CD4-positive, alpha-beta T cell treated with Interleukin-6 for 4 hours (primary cell): ENCODE results near the gene CHSY1.

ENCODE experiments used
- DNase-seq: peaks from one replicate; pipeline ENCODE4 v3.0.0-alpha.2; 2020; ENCODE audit warnings: mixed read lengths

Gene CHSY1

DNA sequence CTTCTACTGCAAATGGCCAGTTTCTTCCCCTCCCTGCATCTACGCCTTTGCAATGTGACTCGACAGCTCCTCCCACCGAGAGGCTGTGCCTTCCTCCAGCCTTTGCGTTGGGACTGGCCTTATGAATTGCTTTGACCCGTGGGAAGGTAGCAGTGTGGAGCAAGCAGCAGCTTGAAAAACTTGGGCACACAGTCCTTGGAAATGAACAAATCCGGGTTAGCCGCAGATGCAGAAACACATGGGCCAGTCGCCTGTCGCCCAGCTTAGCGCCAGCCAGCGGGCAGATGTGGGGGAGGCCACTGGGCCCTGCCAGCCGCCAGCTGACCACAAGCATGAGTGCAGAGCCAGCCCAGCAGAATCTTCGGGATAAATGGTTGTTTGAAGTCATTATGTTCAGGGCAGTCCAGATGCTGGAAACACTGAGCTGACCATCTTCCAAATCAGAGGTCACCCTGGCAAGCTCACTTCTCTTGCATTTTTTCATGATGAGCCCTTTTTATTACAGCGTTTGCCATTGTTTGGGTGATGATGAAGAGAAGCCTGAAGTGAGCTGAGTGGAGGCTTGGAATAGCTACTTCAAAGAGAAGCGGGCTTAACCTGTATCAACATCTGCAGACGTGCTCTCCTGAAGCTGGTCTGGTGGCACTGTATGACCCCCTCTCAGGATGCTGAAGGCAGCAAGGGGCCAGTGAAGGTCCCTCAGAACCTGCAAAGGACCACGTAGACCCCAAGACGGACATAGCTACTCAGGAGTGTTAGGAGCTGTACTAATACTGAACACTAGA is 15.7 kb upstream of the CHSY1 start:
- DNase-seq = no peak

DNA sequence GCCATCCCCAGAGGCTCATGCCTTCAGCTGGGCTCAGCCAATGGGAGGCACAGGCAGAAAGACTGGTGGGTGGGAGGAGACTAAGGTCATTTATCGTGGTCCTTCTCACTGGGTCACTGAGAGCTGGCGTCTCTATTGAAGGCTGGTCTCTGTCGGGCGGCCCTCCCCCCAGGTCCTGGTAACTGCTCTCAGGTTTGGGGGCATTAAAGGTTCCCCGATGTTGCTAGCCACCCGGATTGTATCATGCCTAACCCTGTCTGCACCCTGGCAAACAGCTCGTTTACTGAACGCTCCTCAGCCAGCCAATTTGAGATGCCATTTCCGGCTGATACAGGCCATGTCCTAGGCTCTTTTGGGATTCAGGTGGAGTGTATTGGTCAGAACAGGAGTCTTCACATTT is 14.9 kb upstream of the CHSY1 start:
- no peak for DNase-seq

DNA sequence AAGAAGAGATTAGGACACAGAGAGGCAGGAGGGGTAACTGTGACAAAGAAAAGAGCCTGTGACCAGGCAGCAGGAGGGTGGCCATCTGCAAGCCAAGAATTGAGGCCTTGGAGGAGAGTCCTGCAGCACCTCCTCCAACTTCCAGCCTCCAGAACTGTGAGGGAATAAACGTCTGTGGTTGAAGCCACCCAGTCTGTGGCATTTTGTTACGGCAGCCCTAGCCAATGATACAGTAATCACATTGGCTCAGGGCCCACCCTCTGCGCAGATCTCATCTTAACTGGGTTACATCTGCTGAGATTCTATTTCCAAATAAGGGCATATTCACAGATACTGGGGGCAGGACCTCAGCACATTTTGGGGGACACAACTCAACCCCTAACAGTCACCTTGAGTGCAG is 14.2 kb upstream of the CHSY1 start:
- no peak for DNase-seq

DNA sequence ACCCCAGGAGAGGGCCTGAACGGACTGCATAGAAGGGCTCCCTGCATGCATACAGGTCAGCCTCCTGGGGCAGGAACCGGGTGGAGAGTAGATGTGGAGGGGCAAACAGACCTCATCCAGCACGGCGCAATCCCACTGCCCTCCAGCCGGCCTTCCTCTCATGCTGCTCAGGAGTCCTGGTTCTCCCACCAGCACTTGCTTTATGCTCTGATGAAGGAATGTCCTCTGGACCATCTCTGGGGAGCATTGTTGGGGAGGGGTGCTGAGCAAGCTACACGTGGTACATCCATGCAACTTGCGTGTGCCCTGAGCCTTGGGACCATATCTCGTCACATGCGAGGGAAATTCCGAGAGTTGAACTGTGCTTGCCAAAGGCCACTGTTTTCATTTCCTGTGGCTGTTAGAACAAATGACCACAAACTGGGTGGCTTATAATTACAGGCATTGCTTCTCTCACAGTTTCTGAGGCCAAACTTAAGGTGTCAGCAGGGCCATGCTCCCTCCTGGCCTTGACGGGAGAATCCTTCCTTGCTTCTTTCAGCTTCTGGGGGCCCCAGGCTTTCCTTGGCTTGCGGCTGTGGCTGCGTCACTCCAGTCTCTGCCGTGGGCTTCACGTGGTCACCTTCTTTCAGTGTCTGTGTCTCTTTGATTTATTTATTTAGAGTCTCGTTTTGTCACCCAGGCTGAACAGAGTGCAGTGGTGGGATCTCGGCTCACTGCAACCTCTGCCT is 13.2 kb upstream of the CHSY1 start:
- no peak for DNase-seq

DNA sequence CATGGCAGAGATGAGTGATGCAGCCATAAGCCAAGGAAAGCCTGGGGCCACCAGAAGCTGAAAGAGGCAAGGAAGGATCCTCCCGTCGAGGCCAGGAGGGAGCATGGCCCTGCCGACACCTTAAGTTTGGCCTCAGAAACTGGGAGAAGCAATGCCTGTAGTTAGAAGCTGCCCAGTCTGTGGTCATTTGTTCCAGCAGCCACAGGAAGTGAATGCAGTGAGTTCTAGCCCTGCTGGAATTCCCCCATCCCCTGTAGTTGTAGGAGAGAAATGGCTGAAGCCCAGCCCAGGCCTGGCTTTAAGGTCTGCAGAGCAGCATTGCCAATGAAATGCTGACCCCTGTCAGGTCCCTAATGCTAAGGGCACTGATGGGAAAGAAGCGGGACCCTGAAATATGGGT is 12.2 kb upstream of the CHSY1 start:
- no peak for DNase-seq

DNA sequence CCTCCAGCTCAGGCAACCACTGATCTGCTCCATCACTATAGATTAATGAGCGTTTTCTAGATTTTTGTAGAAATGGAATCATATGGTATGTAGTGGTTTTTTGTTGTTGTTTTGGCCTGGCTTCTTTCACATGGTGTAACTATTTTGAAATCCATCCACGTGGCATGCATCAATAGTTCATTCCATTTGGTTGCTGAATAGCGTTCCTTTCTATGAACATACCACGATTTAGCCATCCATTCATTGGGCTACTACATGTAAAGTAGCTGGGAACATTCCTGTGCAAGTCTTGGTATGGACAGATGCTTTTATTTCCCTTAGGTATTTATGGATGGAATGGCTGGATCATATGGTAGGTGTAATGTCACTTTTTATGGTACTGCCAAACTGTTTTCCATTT is 10.7 kb upstream of the CHSY1 start:
- no peak for DNase-seq

DNA sequence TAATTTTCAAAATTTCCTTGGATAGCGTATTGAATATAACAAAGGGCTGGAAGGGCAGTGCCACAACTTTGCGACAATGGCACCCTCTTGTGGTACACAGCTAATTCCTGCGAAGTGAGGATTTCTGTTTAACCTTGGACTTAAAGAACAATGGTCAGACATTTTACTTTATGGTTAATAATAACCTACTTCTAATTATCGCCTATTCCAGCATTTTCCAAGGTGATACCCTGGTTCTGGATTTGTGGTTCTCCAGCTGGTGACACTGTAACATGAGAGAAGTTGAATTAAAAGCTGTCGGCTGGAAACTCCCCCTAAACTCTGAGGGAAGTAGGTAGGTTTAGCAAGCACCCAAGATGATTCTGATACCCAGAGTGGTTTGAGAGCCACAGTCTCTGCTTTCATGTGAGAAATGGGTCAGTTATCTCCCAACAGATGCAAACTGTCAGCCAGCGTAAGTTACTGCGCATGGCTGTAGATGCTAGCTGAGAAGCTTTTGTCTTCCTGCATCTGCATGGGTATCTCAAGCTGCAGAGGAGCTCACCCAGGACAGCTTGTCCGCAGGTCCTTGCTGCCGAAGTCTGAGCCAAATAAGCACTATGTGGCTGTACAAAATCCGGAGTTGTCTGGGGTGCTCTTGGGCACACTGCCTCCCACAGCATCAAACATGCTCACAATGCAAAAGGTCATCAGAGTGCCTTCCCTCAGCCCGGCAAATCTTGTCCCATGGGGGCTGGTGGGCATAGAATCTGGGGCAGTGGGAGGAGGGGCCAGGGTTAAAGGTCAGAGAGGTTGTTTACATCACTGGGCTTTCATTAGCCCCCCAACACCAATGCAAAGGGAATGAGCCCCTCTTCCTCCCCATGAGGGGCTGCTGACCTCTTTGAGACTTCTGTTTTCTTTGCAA is 6.6 kb upstream of the CHSY1 start:
- peak; percentile 73 for DNase-seq

DNA sequence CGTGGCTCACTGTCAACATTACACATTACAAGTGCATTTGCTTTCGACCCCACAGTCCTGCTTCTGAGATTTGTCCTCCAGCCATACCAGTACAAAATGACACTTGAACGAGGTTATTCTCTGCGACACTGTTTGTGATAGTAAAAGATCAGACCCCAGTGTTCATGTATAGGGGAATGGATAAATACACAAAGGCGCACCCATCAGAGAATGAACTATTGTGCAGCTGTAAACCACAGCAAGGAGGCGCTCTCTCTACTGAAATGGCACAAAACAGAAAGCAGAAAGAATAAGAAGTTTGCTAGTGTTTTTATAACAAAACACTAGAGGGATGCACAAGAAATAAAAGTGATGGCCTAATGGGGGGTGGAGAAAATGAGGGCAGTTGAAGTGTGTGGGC is 4.9 kb upstream of the CHSY1 start:
- DNase-seq = no peak

DNA sequence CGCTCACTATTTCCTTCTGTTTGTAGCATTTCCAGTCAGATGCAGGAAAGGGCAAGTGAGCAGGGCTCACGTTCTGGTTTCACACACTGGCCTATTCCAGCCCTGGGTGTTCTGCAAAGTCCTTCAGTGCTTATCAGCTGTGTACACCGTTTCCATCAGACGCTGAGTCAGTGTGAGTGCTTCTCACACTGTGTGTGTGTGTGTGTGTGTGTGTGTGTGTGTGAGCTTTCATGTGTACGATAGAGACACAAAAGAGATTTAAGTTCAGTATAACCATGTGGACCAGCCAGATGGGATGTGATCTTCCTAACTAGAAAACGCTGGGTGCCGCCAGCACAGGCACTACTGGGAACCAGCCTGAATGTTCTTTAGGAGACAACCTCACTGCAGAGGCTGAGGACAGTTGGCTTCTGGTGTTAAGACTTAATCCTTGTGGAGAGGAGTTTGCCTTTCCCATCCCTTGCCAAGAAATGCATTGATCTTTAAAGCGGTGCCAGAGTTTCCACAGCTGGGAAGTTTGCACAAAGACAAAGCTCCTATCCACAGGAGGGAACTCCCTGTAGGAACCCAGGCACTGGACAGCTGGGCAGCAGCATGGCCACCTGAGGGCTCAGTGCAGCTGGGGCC is 3.9 kb upstream of the CHSY1 start:
- DNase-seq = no peak

DNA sequence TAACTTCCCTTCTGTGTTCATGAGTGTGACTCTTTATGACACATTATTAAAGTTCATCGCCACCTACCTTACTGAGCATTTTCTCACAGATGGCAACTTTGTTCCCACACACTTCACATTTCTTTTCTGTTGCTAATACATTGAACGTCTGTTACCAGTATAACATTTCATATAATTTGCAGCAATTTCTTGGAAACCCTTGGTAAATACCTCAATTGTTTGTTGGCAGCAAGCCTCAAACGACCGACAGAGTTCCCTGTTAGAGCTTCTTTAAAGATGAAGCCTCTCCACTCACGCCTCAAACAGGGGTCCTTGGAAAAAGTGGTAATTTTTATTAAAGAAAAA is 3.2 kb upstream of the CHSY1 start:
- DNase-seq = no peak

DNA sequence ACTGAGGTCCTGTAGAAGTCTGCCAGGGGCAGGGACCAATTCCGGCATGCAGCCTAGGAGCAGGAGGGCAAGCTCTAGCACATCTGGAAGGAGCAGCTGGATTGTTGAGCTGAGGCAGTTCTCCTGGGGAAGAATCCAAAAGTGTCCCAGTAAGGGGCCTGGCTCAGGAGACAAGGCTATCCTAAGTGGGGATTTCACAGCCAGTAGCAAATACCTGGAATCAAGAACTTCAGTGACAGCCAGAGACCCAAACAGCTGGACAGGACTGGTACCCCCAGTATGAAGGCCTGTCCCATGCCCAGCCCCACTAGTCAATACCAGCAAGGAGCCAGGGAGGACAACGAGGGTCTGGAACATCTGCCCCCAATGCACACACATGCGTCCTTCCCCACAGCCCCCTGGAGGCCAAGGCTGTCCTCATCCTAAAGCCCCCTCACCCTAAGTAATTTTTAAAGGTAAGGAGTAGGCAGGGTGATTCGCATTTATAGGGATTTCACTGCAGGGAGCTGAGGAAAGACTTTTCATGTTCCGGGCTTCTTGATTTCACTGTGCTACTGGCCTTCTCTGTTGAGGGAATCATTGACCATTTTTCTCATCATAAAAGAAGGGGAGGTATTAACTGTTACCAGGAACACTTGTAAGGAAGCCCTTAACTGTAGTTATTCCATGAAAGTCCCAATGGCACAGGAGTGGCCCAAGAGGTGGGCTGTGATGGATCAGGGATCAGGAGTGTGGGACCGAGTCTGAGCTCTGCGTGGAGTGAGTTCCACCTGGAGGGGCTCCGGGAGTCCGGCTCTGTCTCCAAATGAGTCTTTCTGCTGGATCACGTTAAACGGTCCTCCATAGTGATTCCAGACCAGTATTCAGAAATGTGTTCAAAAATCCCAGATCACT is 2.6 kb upstream of the CHSY1 start:
- DNase-seq = no peak

DNA sequence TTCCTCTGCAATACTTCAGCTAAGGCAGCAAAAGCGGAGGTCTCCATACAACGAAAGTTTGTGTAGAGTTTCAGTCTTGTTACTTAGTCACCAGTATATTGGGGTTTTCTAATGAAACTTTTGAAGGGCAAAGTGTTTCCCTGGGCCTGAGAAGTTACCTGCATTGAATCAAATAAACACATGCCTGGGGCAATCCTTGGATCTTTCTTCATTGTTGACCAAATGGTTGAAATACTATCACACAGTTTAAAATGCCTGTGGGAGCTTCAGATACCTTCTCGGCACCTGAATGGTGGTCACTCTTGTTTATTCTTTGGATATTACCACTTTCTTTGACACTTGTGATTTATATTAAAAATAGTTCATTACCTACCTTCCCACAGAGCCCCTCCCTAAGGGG is 988 bp upstream of the CHSY1 start:
- DNase-seq = no peak

DNA sequence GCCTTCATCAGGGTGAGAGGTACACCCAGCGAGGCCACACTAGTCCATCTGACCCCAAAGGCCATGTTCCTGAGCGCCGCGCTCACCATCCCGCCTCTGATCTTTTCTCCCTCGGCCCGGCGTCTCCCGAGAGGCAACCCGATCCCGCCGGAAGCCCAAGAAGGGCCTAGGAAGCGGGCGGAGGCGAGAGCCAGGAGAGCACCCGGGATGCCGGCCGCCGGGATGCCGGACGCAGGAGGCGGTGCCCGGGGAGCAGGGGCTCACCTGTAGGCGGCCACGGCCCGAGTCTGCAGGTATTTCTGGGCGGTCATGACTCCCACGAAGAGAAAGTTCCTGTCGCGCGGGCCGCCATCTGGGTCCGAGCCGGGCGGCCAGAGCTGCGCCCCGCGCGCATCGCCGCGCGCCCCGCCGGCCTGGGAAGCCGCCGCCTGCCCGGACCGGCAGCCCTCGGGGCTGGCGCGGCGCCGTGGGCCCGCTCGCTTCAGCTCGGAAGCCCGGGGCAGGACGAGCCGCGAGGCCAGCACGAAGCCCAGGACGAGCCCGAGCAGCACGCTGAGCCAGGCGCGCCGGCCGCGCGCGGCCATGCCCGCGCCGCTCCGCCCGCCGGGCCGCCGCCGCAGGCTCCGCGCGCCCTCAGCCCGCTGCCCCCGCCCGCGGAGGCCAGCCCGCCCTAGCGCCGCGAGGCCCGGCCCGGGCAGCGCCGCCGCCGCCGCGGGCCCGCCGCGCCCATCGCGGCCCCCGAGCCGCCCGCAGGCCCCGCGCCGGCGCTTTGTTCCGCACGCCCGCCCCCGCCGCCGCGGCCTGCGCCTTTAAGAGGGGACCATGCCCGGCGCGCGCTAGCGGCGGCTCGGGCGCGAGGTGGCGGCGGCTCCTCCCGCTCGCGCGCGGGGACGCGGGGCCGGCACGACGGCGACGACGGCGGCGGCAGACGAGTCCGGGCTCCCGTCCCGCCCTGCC is 697 bp downstream of the CHSY1 start:
- DNase-seq = peak; percentile 30

DNA sequence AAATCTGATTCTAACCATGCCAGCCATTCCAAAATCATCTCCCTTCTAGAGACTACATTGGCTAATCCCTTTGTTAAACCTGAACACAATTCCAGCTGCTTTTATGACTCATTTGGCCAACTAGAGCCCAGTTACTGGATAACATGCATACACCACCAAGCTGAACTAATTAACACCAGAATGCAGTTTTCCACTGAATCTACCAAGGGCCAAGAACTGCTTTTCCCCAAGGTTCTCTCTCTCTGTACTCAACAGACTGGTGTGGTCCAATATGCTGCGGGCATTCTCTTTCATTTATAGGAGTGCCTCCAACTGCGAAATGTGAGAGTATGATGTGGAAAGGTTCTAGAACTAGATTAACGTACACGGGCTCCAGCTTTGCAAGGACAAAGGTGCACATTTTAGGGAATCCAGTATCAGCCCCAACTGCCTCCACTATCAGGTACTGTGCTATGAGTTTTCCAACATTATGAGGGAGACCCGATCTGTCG is 1.5 kb downstream of the CHSY1 start:
- no peak for DNase-seq

DNA sequence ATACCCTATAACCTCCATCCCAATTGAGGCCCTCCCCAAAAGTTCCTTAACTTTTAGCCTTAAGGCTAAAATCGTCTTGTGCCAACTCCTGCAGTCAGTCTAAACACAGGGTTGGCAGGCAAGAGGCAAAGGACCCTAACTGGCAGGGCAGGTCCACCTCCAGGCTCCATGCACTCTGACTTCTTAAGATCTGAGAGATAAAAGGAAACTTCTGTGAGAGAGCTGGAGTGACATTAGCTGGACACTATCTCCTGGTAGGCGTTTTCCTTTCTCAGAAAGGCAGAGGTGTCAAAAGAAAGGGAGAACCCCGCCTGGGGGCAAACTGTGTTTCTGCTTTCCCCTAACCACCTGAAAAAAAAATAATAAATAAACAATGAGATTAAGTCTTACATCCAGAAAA is 3.6 kb downstream of the CHSY1 start:
- no peak for DNase-seq

DNA sequence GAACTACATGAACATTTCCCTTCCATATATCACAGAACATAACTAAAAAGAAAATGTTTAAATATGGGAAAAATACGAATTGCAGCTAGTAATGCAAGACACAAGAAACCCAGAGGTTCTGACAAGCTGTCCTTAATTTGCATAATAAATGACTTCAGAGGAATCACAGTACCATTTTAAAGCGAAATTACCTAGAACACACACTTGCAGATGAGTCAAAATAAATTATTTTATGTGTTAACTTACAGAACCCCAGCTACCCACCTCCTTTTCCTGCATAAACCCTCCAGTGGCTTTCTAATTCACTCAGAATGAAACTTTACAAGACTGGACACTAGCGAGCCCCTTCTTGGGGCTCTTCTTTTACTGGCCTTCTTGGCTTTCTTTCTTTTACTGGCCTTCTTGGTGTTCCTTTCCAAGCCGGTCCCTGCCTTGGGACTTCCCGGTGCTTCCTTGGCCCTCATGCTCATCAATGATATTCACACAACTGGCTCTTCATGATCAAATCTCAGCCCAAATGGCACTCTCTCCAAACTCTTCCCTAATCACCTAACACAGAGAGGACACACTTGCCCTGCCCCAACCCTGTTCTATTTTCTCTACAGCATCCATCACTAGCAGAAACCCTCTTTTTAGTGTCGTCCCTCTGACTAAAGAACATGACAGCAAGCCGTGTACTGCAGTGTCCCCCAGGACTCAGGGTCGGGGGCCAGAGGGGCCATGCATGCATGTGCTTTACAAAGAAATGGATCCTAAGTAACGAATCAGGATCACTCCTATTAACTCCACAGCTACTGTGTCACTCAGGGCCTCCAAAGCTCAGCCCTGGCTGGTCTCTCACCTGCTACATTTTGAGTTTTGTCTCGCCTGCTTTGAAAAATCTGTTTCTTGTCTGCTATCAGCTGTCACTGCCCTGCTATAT is 4.8 kb downstream of the CHSY1 start:
- DNase-seq = no peak

DNA sequence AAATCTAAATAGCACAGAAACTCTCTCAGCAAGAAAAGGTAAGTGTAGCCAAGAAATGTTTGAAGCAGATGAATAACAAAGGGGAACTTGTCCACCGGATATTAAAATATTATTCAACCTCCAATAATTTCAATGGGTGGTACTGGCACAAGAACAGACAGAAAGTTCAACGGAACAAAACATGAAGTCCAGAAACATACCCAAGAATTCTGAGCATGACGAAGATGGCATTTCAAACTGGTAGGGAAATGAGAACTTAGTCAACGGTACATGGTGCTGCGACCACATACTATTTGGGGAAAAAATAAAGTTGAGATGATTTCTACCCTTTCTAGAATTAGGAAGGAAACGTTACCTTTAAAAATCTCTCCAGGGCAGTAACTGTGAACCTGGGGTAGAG is 5.5 kb downstream of the CHSY1 start:
- DNase-seq = no peak

DNA sequence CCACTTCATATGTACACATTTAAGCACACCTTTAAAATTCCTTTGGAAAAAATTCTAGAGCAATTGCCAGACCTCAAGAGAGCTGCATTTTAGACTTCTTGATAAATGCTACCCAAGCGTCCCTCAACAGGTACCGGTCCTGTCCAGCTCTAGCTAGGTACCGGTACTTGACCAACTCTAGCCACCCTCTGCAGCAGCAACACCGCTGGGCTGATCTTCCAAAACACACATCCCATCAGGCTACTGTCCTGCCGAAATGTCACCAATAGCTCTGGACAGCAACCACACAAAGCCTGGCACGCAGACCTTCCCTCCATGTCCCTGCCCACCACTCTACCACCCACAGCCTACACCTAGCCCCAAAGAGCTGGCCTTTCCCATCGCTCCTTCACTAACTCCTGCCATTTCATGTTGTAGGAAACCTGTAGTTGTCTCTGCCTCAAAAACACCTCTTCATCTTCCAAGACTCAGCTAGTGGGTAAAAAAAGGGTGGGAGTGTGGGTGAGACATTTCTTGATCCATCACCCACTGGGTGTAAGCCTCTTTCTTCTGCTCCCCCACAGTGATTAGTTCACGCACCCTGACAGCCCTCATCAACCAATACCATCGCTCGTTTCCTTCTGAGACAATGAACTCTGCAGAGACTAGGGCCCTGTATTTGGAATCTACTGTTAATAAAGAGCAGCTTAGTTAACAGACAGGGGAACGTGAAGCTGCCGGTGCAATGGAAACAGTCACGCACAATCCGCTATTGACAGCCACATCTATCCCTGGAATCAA is 6.8 kb downstream of the CHSY1 start:
- no peak for DNase-seq
